Panc1 (cell line): ENCODE measurements around the gene UCK1. TPM values are rescaled to one million over a fixed set of nuclear protein-coding genes. Genes with fewer than 3 reads are reported as not detected.

Source experiments
- ATAC-seq: fragments of 200-7000 bp; cut with Tn5 transposase; 2 replicates; pipeline ENCODE4 v1.9.1; 2020; ENCODE audit warnings: mild to moderate bottlenecking, moderate library complexity
- BruUV-seq: library from RNA; stranded (reverse); fragments of 400-500 nt; replicated peaks from 2 replicates; lab custom pipeline; 2021; lab: Mats Ljungman, UMichigan
- CTCF ChIA-PET: fragments of 300-600 bp; sonication (Branson Sonifier 250); formaldehyde crosslinking; loops from one replicate; lab custom pipeline; 2022; ENCODE audit warnings: antibody characterized with exemption; lab: Charles Lee
- POLR2A ChIA-PET: fragments of 300-600 bp; sonication (Branson Sonifier 250); formaldehyde crosslinking; loops from one replicate; lab custom pipeline; 2022; ENCODE audit warnings: antibody characterized with exemption; lab: Charles Lee
- DNase-seq: peaks from one replicate; pipeline ENCODE4 v3.0.0-alpha.2; 2010; ENCODE audit warnings: low read depth, low spot score
- H3K27ac ChIP-seq: 2 replicates; pipeline ENCODE4 v1.5.1; 2011; ENCODE audit warnings: mild to moderate bottlenecking, low read length, inconsistent platforms
- H3K27me3 ChIP-seq: fragments of 200-500 bp; sonication (Bioruptor generic); 2 replicates; pipeline ENCODE4 v1.6.0; 2014; ENCODE audit warnings: low read length, inconsistent platforms; ENCODE audit not compliant: control insufficient read depth, insufficient read depth
- H3K36me3 ChIP-seq: fragments of 200-500 bp; sonication (Bioruptor generic); 2 replicates; pipeline ENCODE4 v1.5.1; 2014; ENCODE audit warnings: inconsistent platforms, mild to moderate bottlenecking, low read length, moderate library complexity; ENCODE audit not compliant: control insufficient read depth, insufficient read depth
- H3K4me1 ChIP-seq: 2 replicates; pipeline ENCODE4 v1.5.1; 2011; ENCODE audit warnings: inconsistent platforms, mild to moderate bottlenecking, low read length, moderate library complexity; ENCODE audit not compliant: control insufficient read depth, insufficient read depth
- H3K4me3 ChIP-seq, 2 experiments: 2 replicates each; pipeline ENCODE4 v1.5.1; 2011 to 2012; ENCODE audit warnings: low read depth in 2 of 2, low read length in 2 of 2, mild to moderate bottlenecking in 2 of 2, inconsistent platforms in 1 of 2, moderate library complexity in 1 of 2
- H3K9me3 ChIP-seq: fragments of 200-500 bp; sonication (Bioruptor generic); 2 replicates; pipeline ENCODE4 v1.5.1; 2014; ENCODE audit warnings: low read depth, mild to moderate bottlenecking, inconsistent platforms, low read length, moderate library complexity; ENCODE audit not compliant: control insufficient read depth, insufficient read depth
- CTCF ChIP-seq: fragments of 450-650 bp; IDR thresholded peaks from 2 replicates; pipeline ENCODE4 v1.5.1; 2017; ENCODE audit warnings: mild to moderate bottlenecking
- POLR2AphosphoS5 ChIP-seq: IDR thresholded peaks from 2 replicates; pipeline ENCODE4 v1.6.1; 2012; ENCODE audit warnings: mild to moderate bottlenecking, low read depth, low read length, moderate library complexity
- SIN3A ChIP-seq: IDR thresholded peaks from 2 replicates; pipeline ENCODE4 v1.6.1; 2012; ENCODE audit warnings: low read depth, mild to moderate bottlenecking, low read length, moderate library complexity, borderline replicate concordance; ENCODE audit not compliant: insufficient read depth
- TCF7L2 ChIP-seq: IDR thresholded peaks from 2 replicates; pipeline ENCODE4 v1.6.1; 2011; ENCODE audit warnings: mild to moderate bottlenecking, low read depth, low read length, inconsistent platforms
- in situ Hi-C: cut with HindIII; loops from 2 replicates; pipeline ENCODE4 v1.10.0; 2016; ENCODE audit warnings: low sequenced_read_pairs, low pct_unique_long_range_greater_than_20kb
- intact Hi-C: fragments of 100-400 bp; cut with micrococcal nuclease; formaldehyde crosslinking; loops from one replicate; pipeline ENCODE4 v1.10.0; 2022; ENCODE audit not compliant: unreplicated experiment
- total RNA-seq: library from RNA; stranded (reverse); gene quantifications from one replicate; pipeline ENCODE4 v1.2.1, GENCODE V29; 2021; ENCODE audit not compliant: unreplicated experiment
- TF ChIP-seq, protein P1 (sequence below), 2 experiments: IDR thresholded peaks; 2 replicates each; pipeline ENCODE4 v1.6.1; 2011 to 2012; ENCODE audit warnings: low read depth in 2 of 2, control low read depth in 1 of 2, low read length in 1 of 2, mild to moderate bottlenecking in 1 of 2, moderate library complexity in 1 of 2; ENCODE audit not compliant: insufficient read depth in 1 of 2

The UCK1 gene
- total RNA-seq, 1 experiment from 2014 or later, result 30.2 TPM

- TF ChIP-seq, protein P1, sequence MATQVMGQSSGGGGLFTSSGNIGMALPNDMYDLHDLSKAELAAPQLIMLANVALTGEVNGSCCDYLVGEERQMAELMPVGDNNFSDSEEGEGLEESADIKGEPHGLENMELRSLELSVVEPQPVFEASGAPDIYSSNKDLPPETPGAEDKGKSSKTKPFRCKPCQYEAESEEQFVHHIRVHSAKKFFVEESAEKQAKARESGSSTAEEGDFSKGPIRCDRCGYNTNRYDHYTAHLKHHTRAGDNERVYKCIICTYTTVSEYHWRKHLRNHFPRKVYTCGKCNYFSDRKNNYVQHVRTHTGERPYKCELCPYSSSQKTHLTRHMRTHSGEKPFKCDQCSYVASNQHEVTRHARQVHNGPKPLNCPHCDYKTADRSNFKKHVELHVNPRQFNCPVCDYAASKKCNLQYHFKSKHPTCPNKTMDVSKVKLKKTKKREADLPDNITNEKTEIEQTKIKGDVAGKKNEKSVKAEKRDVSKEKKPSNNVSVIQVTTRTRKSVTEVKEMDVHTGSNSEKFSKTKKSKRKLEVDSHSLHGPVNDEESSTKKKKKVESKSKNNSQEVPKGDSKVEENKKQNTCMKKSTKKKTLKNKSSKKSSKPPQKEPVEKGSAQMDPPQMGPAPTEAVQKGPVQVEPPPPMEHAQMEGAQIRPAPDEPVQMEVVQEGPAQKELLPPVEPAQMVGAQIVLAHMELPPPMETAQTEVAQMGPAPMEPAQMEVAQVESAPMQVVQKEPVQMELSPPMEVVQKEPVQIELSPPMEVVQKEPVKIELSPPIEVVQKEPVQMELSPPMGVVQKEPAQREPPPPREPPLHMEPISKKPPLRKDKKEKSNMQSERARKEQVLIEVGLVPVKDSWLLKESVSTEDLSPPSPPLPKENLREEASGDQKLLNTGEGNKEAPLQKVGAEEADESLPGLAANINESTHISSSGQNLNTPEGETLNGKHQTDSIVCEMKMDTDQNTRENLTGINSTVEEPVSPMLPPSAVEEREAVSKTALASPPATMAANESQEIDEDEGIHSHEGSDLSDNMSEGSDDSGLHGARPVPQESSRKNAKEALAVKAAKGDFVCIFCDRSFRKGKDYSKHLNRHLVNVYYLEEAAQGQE (IDR thresholded peaks at IDR 0.05; ENCODE audit: insufficient read depth in 1 of 2, low read depth in 2 of 2, low read length in 1 of 2), result no peak
- TF ChIP-seq CTCF (no peak), TCF7L2 (no peak), SIN3A (no peak), POLR2AphosphoS5 (no peak)
- no peaks in the 10 kb centered on the region for H3K36me3 ChIP-seq
- no TSS peak for BruUV-seq
- H3K4me3 ChIP-seq, result no peak overlapping the region
- intact Hi-C loops, result no loop called here
- 0 out of 2 replicates have a peak, but pooled peaks cover 2% of the 10 kb centered on the region for H3K9me3 ChIP-seq
- H3K27me3 ChIP-seq, result no peaks in the 10 kb centered on the region
- POLR2A ChIA-PET, result no interaction called here
- ATAC-seq (no peak), DNase-seq (no peak)
- in situ Hi-C loops, result no loop called here
- H3K27ac ChIP-seq, result no peak overlapping the region
- H3K4me1 ChIP-seq, result no peaks in the 10 kb centered on the region
- CTCF ChIA-PET, result interaction anchor here (0.6 kb wide), 1 partner anchor 671 kb away, joined by 6 read pairs; no protein-coding TSS in a partner anchor
These were observed 34.3 kb upstream of the UCK1 start for GRCh38 chr9:131565369-131565768.

GRCh38 chr9:131562032-131562959, 31.2 kb upstream of the UCK1 start:
- ATAC-seq, result no peak
- Histone ChIP-seq H3K4me3 (no peak overlapping the region), H3K9me3 (0 out of 2 replicates have a peak, but pooled peaks cover 2% of the 10 kb centered on the region), H3K36me3 (no peaks in the 10 kb centered on the region), H3K27ac (no peak overlapping the region), H3K27me3 (no peaks in the 10 kb centered on the region), H3K4me1 (no peaks in the 10 kb centered on the region)
- ChIA-PET CTCF (interaction anchor here (0.5 kb wide), 1 partner anchor 185 kb away, joined by 3 read pairs; no protein-coding TSS in a partner anchor), POLR2A (no interaction called here)
- DNase-seq, result no peak
- no TSS peak for BruUV-seq
- in situ Hi-C loops (no loop called here), intact Hi-C loops (no loop called here)
- TF ChIP-seq CTCF (no peak), TCF7L2 (no peak), POLR2AphosphoS5 (no peak), SIN3A (no peak)
- TF ChIP-seq, protein P1 (IDR thresholded peaks at IDR 0.05; ENCODE audit: insufficient read depth in 1 of 2, low read depth in 2 of 2, low read length in 1 of 2), result no peak
